Lower leg skin (tissue), 4 donors: ENCODE measurements around the gene LIX1. TPM values are rescaled to one million over a fixed set of nuclear protein-coding genes. Genes with fewer than 3 reads are reported as not detected.

Experiments
- DNase-seq, 2 donors: peaks; one replicate each; pipeline ENCODE4 v3.0.0-alpha.2; 2019; ENCODE audit warnings: low spot score in 2 of 2
- H3K4me3 ChIP-seq: fragments of 200-600 bp; sonication (generic); 2 replicates; pipeline ENCODE4 v1.5.1; 2017; ENCODE audit warnings: mild to moderate bottlenecking, low read depth; ENCODE audit not compliant: poor library complexity, severe bottlenecking
- POLR2A ChIP-seq, 2 donors: fragments of 450-650 bp; IDR thresholded peaks; one replicate each; pipeline ENCODE4 v1.6.1; 2016 to 2017; ENCODE audit warnings: antibody characterized with exemption in 2 of 2, mild to moderate bottlenecking in 1 of 2, moderate library complexity in 1 of 2
- WGBS, 2 donors: methylation state at CpG; one replicate each; pipeline ENCODE4 v1.1.5; 2018; 5-methylcytosine and 5-hydroxymethylcytosine counted together
- intact Hi-C: fragments of 100-400 bp; cut with DNase I; formaldehyde crosslinking; loops from one replicate; pipeline ENCODE4 v1.15.0; 2023; ENCODE audit warnings: low total_unique reads
- total RNA-seq, 4 donors: library from RNA; depleted of rRNA; stranded (reverse); fragments of >200 nt; gene quantifications; one replicate each; pipeline ENCODE4 v1.1.0, GENCODE V29; 2016
- TF ChIP-seq, protein P1 (sequence below), 3 donors: fragments of 450-650 bp; IDR thresholded peaks; one replicate each; pipeline ENCODE4 v1.5.1; 2016; ENCODE audit warnings: antibody characterized with exemption in 3 of 3, mild to moderate bottlenecking in 3 of 3, moderate library complexity in 2 of 3

The LIX1 gene
- total RNA-seq, 4 donors from 2014 or later: 0.19 TPM; not detected in 3

DNA sequence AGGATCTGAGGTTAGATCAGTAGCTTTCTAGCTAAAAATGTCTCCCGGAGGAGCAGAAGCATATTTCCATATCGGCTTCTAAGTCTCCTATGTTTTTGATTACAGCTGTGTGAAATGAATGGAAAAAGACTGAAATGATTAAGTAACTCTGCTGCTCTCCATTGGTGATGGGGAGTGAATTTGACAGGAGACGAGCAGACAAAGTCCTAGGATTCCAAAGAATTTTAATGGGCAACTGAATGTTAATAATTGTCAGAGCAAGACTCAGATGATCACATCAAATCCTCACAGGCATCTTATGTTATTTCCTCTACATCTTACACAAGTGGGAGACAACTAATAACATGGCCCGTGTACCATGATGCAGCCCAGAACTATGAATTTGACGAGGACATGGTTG, 66.8 kb downstream of the LIX1 start:
- H3K4me3 ChIP-seq: no peak overlapping the region
- 68 to 82% methylated on average over 5 of the region's 5 CpGs for WGBS, 2 donors
- TF ChIP-seq POLR2A (IDR thresholded peaks at IDR 0.05): no peak
- TF ChIP-seq, protein P1, sequence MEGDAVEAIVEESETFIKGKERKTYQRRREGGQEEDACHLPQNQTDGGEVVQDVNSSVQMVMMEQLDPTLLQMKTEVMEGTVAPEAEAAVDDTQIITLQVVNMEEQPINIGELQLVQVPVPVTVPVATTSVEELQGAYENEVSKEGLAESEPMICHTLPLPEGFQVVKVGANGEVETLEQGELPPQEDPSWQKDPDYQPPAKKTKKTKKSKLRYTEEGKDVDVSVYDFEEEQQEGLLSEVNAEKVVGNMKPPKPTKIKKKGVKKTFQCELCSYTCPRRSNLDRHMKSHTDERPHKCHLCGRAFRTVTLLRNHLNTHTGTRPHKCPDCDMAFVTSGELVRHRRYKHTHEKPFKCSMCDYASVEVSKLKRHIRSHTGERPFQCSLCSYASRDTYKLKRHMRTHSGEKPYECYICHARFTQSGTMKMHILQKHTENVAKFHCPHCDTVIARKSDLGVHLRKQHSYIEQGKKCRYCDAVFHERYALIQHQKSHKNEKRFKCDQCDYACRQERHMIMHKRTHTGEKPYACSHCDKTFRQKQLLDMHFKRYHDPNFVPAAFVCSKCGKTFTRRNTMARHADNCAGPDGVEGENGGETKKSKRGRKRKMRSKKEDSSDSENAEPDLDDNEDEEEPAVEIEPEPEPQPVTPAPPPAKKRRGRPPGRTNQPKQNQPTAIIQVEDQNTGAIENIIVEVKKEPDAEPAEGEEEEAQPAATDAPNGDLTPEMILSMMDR (IDR thresholded peaks at IDR 0.05): no peak
- intact Hi-C loops: no loop called here
- no peak for DNase-seq

DNA sequence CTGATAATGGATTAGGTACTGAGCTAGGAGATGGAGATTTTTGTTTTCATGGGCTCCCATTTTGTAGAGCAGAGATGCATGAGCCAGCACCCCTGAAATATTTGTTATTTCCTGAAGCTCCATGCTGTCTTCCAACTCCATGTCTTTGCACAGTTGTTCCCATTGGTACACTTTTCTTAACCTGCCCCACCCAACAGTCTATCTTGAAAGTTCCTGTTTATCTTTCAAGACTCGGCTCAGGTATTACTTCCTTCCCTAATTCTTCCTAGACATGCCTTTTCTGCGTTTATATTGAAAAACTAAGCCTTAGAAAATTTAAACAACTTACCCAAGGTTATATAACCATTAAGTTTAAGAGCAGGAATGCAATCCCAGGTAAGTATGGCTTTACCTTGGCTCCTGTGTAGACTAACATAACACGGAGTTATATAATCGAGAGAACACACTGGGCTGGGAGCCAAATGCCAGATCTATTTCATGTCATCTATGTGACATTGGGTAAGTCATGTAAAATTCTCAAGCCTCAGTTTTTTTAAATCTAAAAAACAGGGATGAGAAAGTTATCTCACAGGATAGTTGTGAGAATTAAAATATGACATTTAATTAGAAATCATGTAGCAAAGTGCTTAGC, 67.4 kb downstream of the LIX1 start:
- WGBS, 2 donors: 39 to 51% methylated on average over 4 of the region's 4 CpGs
- TF ChIP-seq, protein P1 (IDR thresholded peaks at IDR 0.05): no peak
- no peak for TF ChIP-seq POLR2A (IDR thresholded peaks at IDR 0.05)
- intact Hi-C loops: no loop called here
- no peak overlapping the region for H3K4me3 ChIP-seq
- DNase-seq: no peak

DNA sequence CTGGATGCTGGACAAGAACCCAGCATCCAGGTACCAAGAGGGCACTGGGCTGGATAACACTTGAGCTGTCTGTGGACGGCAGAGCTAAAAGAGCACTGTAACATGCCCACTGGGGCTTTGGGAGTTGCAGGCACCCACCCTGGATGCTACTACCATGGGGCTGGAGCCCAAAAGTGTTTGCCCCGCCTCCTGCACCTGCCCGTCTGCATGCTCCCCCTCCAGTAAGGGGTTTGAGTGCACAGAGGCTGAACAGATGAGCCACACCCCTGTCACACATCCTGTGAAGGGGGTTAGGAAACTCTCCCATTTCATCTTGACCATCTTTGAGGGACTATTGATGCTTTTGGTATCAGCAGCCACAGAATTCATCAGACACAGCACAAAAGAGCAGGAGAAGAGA, 69.0 kb downstream of the LIX1 start:
- intact Hi-C loops: no loop called here
- whole genome bisulfite sequencing, 2 donors: 91 to 94% methylated on average over 3 of the region's 3 CpGs
- H3K4me3 ChIP-seq: no peak overlapping the region
- TF ChIP-seq, protein P1 (IDR thresholded peaks at IDR 0.05): no peak
- TF ChIP-seq POLR2A (IDR thresholded peaks at IDR 0.05): no peak
- no peak for DNase-seq

DNA sequence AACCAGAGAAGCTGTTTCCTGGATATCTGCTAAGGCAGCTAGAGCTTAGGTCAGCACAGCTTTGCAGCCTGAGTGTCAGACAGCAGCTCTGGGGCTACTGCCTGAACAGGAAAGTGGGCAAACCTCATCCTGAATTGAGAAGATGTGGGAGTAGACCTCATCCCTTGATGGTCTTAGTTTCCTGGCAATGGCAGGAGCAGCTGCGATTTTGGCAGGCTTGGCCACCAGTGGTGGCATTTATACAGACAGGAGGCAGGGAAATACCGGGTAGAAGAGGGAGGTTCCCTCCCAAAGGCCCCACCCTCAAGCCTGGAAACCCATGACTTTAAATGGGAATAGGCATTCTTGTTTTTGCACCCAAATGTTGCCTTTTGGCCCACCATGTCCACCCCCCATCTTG, 69.7 kb downstream of the LIX1 start:
- WGBS, 2 donors: 72 to 80% methylated on average over 2 of the region's 2 CpGs
- TF ChIP-seq POLR2A (IDR thresholded peaks at IDR 0.05): no peak
- no peak for DNase-seq
- intact Hi-C loops: no loop called here
- no peak overlapping the region for H3K4me3 ChIP-seq

DNA sequence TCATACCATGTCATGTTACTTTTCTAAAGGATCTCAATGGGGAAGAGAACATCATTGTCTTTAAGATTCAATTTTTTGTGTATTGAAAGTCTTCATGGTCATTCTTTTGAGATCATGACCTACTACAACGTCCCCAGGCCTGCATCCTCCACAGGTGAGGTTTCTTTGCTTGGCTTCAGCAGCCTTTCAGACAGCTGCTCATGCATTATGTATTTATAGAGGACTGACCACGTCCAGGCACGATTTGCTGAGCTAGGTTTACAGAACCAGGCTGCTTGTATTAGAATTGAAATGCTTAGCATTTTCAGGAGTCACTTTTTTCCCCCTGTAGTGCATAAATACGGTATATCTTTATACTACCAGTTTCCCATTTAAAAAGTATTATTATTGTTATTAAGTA, 70.4 kb downstream of the LIX1 start:
- 91 to 92% methylated on average over 4 of the region's 4 CpGs for WGBS, 2 donors
- intact Hi-C loops: no loop called here
- TF ChIP-seq POLR2A (IDR thresholded peaks at IDR 0.05): no peak
- TF ChIP-seq, protein P1 (IDR thresholded peaks at IDR 0.05): no peak
- no peak overlapping the region for H3K4me3 ChIP-seq
- DNase-seq: no peak

DNA sequence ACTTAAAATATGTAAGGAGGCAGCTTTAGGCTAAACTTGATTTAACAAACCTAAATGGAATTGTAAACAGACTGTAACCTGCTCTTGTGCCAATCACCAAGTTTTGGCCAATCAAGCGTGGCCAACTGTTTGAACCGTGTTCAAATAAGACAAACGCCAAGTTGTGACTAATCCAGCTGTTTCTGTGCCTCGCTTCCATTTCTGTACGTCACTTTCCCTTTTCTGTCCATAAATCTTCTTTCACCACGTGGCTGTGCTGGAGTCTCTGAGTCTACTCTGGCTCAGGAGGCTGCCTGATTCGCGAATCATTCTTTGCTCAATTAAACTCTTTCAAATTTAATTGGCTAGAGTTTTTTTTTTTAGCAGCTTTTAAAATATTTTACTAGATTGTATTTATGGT, 71.3 kb downstream of the LIX1 start:
- WGBS, 2 donors: 17 to 20% methylated on average over 8 of the region's 8 CpGs
- peak in 1 of 2 donors; percentile 44 for DNase-seq
- intact Hi-C loops: no loop called here
- no peak overlapping the region for H3K4me3 ChIP-seq
- TF ChIP-seq POLR2A (IDR thresholded peaks at IDR 0.05): no peak
- TF ChIP-seq, protein P1 (IDR thresholded peaks at IDR 0.05): no peak
